NCI-H2196 treated with DMSO at 0.1 percent for 48 hours (cell line): ENCODE results near the gene NT5C2.
A peak's percentile ranks its signal among the peaks of the same experiment; 100 is the strongest.

ENCODE experiments used
- DNase-seq: peaks from one replicate; lab custom pipeline; 2025; ENCODE audit not compliant: unreplicated experiment; lab: John Stamatoyannopoulos, UW

NT5C2 gene

GRCh38 chr10:103066141-103067098, 126.7 kb downstream of the NT5C2 start:
- DNase-seq = no peak

DNA sequence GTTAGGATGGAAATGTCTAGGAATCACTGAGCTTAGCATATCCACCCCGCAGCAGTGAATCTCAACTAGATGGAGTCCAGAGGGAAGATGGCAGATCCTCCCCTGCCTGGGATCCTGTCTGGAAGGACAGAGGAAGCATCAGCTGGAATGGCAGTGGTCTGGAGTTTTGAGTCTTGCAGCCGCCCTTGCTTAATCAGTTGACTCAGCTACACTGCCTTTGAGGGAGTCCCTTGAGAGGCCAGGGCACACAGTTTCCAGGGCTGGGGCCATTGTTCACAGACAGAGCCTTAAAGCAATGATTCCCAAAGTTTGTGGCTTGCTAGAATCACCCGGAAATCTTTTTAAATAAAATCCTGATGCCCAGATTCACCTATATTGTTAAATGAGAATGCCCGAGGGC, 128.1 kb downstream of the NT5C2 start:
- DNase-seq = no peak

DNA sequence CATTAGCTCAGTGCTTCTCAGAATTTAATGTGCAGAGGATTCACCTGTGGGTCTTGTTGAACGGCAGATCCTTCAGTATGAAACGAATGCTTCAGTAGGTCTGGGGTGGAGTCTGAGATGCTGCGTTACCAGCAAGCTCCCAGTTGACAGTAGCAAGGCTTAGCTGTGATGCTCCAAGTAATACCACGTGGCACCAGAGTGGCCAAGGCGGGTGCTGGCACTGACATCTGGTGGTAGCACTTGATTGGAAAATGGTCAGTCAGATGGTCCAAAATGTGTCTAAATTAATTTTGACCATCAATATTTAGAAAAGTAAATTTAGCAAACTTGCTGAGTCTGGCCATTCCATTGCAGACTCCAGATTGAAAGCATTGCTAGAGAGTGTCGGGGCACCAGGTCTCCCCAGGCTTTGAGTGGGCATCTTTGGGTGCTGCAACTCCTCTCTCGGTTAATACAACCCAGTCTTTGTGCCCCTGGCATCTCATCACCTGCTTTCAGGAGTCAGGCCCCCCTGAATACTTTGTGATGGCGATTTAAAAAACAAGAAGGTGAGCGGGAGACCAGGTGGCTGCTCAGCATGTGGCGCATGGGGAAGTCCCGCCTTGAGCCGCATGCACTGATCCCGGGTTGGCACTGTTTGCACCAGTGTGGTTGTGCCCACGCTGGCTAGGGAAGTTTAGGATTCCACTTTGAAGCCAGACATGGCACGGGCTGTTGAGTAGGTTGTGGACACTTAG, 130.1 kb downstream of the NT5C2 start:
- DNase-seq = no peak

DNA sequence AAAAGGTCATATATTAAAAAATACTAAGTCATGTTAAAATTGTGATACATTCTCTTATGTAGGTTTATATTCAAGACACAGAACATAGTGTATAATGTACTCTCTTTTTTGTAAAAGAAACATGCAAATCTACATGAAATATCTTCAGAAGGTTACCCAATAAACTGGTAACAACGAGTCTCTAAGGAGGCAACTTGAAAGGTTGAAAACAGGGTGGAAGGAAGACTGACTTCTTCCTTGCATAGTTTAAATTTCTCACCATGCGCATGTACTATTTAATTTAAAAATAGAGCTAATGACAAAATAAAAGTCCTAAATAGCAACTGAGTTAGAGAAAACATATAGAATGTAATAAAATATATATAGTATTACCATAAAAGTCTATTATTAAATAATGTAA, 132.5 kb downstream of the NT5C2 start:
- no peak for DNase-seq

- no peak for DNase-seq
Measured at GRCh38 chr10:103058034-103058433, 135.0 kb downstream of the NT5C2 start.

GRCh38 chr10:103055105-103055504, 138.0 kb downstream of the NT5C2 start:
- no peak for DNase-seq

- no peak for DNase-seq
Measured at GRCh38 chr10:103054621-103055020, 138.5 kb downstream of the NT5C2 start.

GRCh38 chr10:103053659-103054581, 139.2 kb downstream of the NT5C2 start:
- no peak for DNase-seq

- no peak for DNase-seq
Measured at GRCh38 chr10:103049237-103049636, 143.8 kb downstream of the NT5C2 start.

DNA sequence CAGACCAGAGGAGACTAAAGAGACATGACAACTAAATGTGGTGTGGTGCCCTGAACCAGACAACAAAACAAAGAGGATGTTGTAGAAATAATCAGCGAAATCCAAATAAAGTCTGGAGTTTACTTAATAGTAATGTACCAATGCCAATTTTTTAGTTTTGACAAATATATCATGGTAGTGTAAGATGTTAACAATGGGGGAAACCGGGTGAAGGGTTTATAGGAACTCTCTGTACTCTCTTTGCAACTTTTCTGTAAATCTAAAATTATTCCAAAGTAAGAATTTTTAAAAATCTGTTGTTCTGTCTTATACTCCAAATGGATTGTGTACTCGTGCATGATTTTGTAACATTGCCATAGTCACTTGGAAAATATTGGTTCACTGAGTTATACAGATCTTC, 145.7 kb downstream of the NT5C2 start:
- DNase-seq = no peak

- no peak for DNase-seq
Measured at GRCh38 chr10:103045961-103046360, 147.1 kb downstream of the NT5C2 start.

DNA sequence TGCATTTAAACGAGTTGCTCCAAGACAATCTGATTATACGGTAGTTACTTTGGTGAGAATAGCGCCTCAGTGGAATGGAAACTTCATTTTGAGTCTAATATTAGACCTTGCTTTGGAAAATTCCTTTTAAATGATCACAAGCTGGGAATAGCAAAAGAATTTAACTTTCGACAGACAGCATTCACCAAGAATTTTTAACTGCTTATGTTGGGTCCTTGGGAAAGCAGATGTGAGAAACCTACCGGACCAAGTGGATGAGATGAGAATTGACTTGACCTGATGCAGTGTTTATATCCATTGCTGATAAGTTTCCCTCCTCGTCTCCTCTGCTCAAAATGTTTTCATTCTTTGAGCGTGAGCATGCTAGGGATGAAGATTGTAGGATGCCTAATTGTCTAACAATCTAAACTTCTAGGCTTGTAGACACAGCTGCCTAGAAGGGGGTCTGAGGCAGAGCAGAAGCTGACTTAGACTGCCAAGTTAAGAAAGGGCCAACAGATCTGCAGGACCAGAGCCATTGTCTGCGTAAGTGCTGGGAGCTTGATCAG, 148.1 kb downstream of the NT5C2 start:
- no peak for DNase-seq

DNA sequence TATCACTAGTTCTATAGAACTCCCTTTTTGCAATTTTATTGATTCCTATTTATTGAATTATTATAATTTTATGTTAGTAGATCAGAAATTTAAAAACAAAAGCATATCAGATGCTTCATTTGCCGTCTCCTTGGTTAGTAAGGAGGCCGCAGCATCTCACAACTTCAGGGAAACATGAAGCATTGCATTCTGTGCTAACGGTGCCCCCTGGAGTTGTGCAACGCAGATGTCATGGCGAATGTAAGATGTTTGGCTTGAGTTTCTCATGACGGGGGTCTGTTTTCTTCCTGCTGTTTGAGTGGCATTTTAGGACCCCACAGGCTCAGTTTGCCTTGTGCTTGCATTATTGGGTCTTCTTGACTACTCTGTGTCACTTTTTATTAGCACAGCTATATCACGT, 150.2 kb downstream of the NT5C2 start:
- DNase-seq = no peak

GRCh38 chr10:103042129-103042528, 150.9 kb downstream of the NT5C2 start:
- peak; percentile 58 for DNase-seq

DNA sequence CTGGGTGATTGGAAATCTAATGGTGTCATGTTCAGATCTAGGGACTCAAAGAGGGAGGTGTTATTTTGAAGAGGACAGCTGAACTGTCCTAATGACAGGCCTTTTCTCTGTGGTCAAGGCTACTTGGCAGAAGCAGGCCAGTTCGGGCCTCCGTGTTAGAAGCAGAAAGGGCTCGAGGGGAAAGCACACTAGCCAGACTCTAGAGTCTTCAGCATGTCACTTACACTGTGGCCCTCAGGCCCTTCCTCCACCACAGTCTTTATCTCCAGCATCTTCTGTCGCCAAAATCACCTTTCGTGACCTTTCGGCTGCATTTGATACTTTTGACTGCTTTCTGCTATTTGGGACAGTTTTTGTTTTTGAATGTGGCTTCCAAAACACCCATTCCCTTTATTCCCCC, 151.7 kb downstream of the NT5C2 start:
- no peak for DNase-seq

- DNase-seq = no peak
Measured at GRCh38 chr10:103040418-103040817, 152.7 kb downstream of the NT5C2 start.

DNA sequence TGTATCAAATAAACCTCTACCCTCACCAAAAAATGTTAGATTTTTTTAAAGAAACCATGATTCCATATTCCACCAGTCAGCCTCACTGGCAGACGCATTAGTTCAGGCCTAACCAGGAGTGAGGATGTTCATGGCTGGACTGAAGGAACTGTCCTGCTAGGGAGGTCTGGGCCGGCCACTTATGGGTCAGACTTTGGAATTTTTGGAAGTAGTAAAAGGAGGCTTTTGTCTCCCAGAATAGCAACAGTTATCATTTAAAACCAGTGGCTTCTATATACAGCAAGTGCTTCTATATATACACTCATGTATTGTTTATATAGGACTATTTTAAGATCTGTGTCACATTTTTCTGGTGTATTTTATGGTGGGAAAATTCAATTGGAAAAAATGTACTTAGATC, 154.5 kb downstream of the NT5C2 start:
- no peak for DNase-seq
